Keratinocyte (primary cell): ENCODE results near the gene CYP27B1. TPM values are rescaled to one million over a fixed set of nuclear protein-coding genes. Genes with fewer than 3 reads are reported as not detected.

Experiments used
- DNase-seq: peaks from one replicate; pipeline ENCODE4 v3.0.0-alpha.2; 2011; ENCODE audit warnings: low read depth, missing footprints, low spot score
- FAIRE-seq: peaks from 2 replicates; lab custom pipeline; 2011; peaks lifted over from hg19 to GRCh38; lab: Jason Lieb, UNC
- H2AFZ ChIP-seq: 2 replicates; pipeline ENCODE4 v1.6.0; 2012; ENCODE audit warnings: low read length, control low read depth, inconsistent platforms; ENCODE audit not compliant: control insufficient read depth
- H3K27ac ChIP-seq: 2 replicates; pipeline ENCODE4 v1.5.1; 2011; ENCODE audit warnings: low read length; ENCODE audit not compliant: control insufficient read depth, insufficient read depth
- H3K27me3 ChIP-seq: 3 replicates; pipeline ENCODE4 v1.6.0; 2011; ENCODE audit warnings: low read length; ENCODE audit not compliant: control insufficient read depth, insufficient read depth; ENCODE audit errors: extremely low read depth
- H3K36me3 ChIP-seq, 2 experiments: 2 replicates in 1 of 2; 3 replicates in 1 of 2; pipeline ENCODE4 v1.5.1; 2011; ENCODE audit warnings: low read length in 2 of 2, mild to moderate bottlenecking in 1 of 2; ENCODE audit not compliant: control insufficient read depth in 2 of 2, insufficient read depth in 2 of 2; ENCODE audit errors: extremely low read depth in 1 of 2
- H3K4me1 ChIP-seq: 3 replicates; pipeline ENCODE4 v1.5.1; 2011; ENCODE audit warnings: low read length; ENCODE audit not compliant: control insufficient read depth, insufficient read depth; ENCODE audit errors: extremely low read depth
- H3K4me2 ChIP-seq: 3 replicates; pipeline ENCODE4 v1.6.0; 2011; ENCODE audit warnings: low read depth, low read length; ENCODE audit not compliant: control insufficient read depth, insufficient read depth; ENCODE audit errors: extremely low read depth
- H3K4me3 ChIP-seq, 3 experiments: fragments of 200-600 bp in 1 of 3; sonication (generic) in 1 of 3; 2 replicates in 2 of 3; 3 replicates in 1 of 3; pipeline ENCODE4 v1.5.1; 2011 to 2016; ENCODE audit warnings: low read length in 3 of 3, mild to moderate bottlenecking in 3 of 3, control low read depth in 2 of 3, inconsistent platforms in 1 of 3, low read depth in 1 of 3, mixed read lengths in 1 of 3, mixed run types in 1 of 3, moderate library complexity in 1 of 3; ENCODE audit not compliant: control insufficient read depth in 2 of 3, insufficient read depth in 2 of 3; ENCODE audit errors: extremely low read depth in 1 of 3
- H3K79me2 ChIP-seq: 2 replicates; pipeline ENCODE4 v1.6.0; 2012; ENCODE audit warnings: low read length; ENCODE audit not compliant: control insufficient read depth, insufficient read depth
- H3K9ac ChIP-seq: 3 replicates; pipeline ENCODE4 v1.6.0; 2011; ENCODE audit warnings: low read length; ENCODE audit not compliant: control insufficient read depth, insufficient read depth; ENCODE audit errors: extremely low read depth
- H3K9me1 ChIP-seq: 3 replicates; pipeline ENCODE4 v1.6.0; 2011; ENCODE audit warnings: low read length; ENCODE audit not compliant: control insufficient read depth, insufficient read depth; ENCODE audit errors: extremely low read depth
- H3K9me3 ChIP-seq: 2 replicates; pipeline ENCODE4 v1.5.1; 2012; ENCODE audit warnings: low read depth, low read length; ENCODE audit not compliant: control insufficient read depth
- H4K20me1 ChIP-seq: 3 replicates; pipeline ENCODE4 v1.6.0; 2011; ENCODE audit warnings: low read length; ENCODE audit not compliant: control insufficient read depth, insufficient read depth; ENCODE audit errors: extremely low read depth
- CTCF ChIP-seq, 3 experiments: IDR thresholded peaks in 1 of 3; conservative IDR thresholded peaks in 1 of 3; optimal IDR thresholded peaks in 1 of 3; 2 replicates in 2 of 3; 3 replicates in 1 of 3; pipeline versions ENCODE3 to v1.5.1; 2011; ENCODE audit warnings: low read length in 3 of 3, mild to moderate bottlenecking in 3 of 3, moderate library complexity in 2 of 3, control low read depth in 1 of 3, inconsistent platforms in 1 of 3; ENCODE audit not compliant: insufficient read depth in 2 of 3; ENCODE audit errors: extremely low read depth in 1 of 3
- EZH2 ChIP-seq: IDR thresholded peaks from one replicate; pipeline ENCODE4 v1.6.1; 2012; ENCODE audit warnings: inconsistent platforms, mild to moderate bottlenecking, low read length, moderate library complexity
- dilution Hi-C: fragments of 300-500 bp; cut with MboI; formaldehyde crosslinking; loops from one replicate; pipeline ENCODE4 v1.7.0; 2020; ENCODE audit warnings: low sequenced_read_pairs; ENCODE audit not compliant: extremely low pct_ligation_motif_present
- polyA plus RNA-seq, 5 experiments: library from polyadenylated mRNA; depleted of rRNA in 3 of 5; stranded (reverse) in 3 of 5; stranded (forward) in 1 of 5; unstranded in 1 of 5; fragments of >200 nt; gene quantifications; 1 replicate in 1 of 5; 2 replicates in 3 of 5; 3 replicates in 1 of 5; pipeline versions ENCODE4 v1.2.1 to v1.2.3, GENCODE V29; 2011 to 2012; ENCODE audit warnings: missing spikeins in 2 of 5, low read depth in 1 of 5, low replicate concordance in 1 of 5

Gene CYP27B1
- polyA plus RNA-seq, 1 donor (not counting 4 experiments of a cell fraction or from before 2014, with no cell fraction given): 33.6 TPM

- no peaks in the 10 kb centered on the region for H4K20me1 ChIP-seq
- H3K9ac ChIP-seq: no peak overlapping the region
These were observed 42.6 kb downstream of the CYP27B1 start for GRCh38 chr12:57724003-57724935.

DNA sequence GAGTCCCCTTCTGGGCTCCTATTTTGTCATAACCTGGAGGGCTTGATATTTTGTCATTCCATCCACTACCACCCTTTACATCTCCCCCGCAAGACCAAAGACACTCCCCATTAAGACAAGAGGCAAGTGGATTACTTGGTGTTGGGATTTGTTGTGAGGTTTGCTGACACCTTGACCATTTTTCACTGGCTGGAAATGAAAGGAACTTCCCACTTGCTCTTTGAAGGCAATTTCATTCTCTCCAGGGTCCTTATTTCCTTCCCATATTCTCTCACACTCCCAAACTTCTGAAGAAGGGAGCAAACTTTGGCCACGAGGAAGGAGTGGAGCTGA is 43.3 kb downstream of the CYP27B1 start:
- dilution Hi-C loops: no loop called here
- Histone ChIP-seq H4K20me1 (no peaks in the 10 kb centered on the region), H3K4me1 (peaks cover 4% of the 10 kb centered on the region), H3K36me3 (peaks cover 5 to 10% of the 10 kb centered on the region in 2 experiments), H3K9me3 (no peaks in the 10 kb centered on the region), H3K9ac (no peak overlapping the region), H3K27ac (no peak overlapping the region), H3K79me2 (no peaks in the 10 kb centered on the region), H3K9me1 (no peaks in the 10 kb centered on the region), H3K27me3 (no peaks in the 10 kb centered on the region), H2AFZ (no peak overlapping the region), H3K4me3 (no peak overlapping the region), H3K4me2 (no peak overlapping the region)
- no peak for FAIRE-seq
- no peak for DNase-seq
- no peak for TF ChIP-seq EZH2
- no peak for TF ChIP-seq CTCF (optimal IDR thresholded peaks at IDR 0.05 in 1 of 3, IDR thresholded peaks at IDR 0.05 in 1 of 3, conservative IDR thresholded peaks at IDR 0.05 in 1 of 3; ENCODE audit: extremely low read depth in 1 of 3, insufficient read depth in 2 of 3, low read length in 3 of 3)

More at GRCh38 chr12:57724003-57724935, 42.6 kb downstream of the CYP27B1 start:
- H3K4me2 ChIP-seq: no peak overlapping the region
- FAIRE-seq: no peak
- no peak overlapping the region for H2AFZ ChIP-seq
- no peak overlapping the region for H3K27ac ChIP-seq
- no peaks in the 10 kb centered on the region for H3K9me3 ChIP-seq
- H3K9me1 ChIP-seq: no peaks in the 10 kb centered on the region
- H3K4me3 ChIP-seq: no peak overlapping the region
- no peaks in the 10 kb centered on the region for H3K79me2 ChIP-seq
- TF ChIP-seq EZH2 (no peak), CTCF (optimal IDR thresholded peaks at IDR 0.05 in 1 of 3, IDR thresholded peaks at IDR 0.05 in 1 of 3, conservative IDR thresholded peaks at IDR 0.05 in 1 of 3; ENCODE audit: extremely low read depth in 1 of 3, insufficient read depth in 2 of 3, low read length in 3 of 3) (no peak)
- no peak for DNase-seq
- H3K4me1 ChIP-seq: peaks cover 4% of the 10 kb centered on the region
- H3K36me3 ChIP-seq: peaks cover 5 to 6% of the 10 kb centered on the region in 2 experiments
- H3K27me3 ChIP-seq: no peaks in the 10 kb centered on the region
- dilution Hi-C loops: no loop called here
